ENCODE measurements around the gene TOP3B. TPM values are rescaled to one million over a fixed set of nuclear protein-coding genes. Genes with fewer than 3 reads are reported as not detected.

TOP3B gene
- total and polyA plus RNA-seq, 9 of the 15 experiments (the other 6 are each of a cell fraction or from before 2014, with no cell fraction given): 3.0 to 188 (median 112) TPM

DNA sequence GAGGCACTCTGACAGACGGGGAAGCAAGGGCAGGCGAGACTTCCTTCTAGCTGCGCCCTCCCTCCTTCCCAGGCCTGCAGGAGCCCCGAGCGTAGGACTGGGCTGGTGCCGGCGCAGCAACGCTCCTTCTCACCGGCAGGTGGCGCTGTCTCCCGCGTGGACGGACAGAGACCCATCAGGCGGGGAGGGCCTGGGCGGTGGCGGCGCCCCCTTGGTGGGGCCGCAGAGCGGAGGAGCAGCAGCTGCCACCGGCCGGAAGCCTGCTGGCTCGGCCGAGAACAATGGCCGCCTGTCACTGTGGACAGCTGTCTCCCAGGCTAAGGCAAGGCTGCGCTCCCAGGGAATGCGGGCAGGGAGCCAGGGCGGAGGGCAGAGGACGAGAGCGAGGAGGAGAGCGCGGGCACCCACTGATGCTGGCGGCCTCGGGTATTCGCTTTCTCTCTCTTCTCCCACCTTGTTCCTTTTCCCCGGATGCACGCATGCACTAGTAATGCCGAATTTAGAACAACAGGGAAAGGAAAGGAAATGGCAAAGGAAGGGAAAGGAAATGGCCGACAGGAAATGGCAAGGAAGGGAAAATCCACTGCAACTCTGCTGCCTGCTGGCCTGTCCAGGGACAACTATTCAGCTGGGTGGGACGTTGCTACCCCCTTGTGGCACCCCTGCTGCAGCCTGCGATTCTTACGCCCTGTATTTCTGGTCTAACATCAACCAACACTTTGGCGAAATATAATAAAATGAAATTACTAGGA, 44.3 kb downstream of the TOP3B start (continued):
- TF ChIP-seq, protein P1, sequence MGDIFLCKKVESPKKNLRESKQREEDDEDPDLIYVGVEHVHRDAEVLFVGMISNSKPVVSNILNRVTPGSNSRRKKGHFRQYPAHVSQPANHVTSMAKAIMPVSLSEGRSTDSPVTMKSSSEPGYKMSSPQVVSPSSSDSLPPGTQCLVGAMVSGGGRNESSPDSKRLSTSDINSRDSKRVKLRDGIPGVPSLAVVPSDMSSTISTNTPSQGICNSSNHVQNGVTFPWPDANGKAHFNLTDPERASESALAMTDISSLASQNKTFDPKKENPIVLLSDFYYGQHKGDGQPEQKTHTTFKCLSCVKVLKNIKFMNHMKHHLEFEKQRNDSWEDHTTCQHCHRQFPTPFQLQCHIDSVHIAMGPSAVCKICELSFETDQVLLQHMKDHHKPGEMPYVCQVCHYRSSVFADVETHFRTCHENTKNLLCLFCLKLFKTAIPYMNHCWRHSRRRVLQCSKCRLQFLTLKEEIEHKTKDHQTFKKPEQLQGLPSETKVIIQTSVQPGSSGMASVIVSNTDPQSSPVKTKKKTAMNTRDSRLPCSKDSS (IDR thresholded peaks at IDR 0.05; ENCODE audit: low read depth, partially characterized antibody): no peak
- TF ChIP-seq ZNF134 (CRISPR knock-in tag; conservative IDR thresholded peaks at IDR 0.05) (no peak), PRMT5 (CRISPR knock-in tag; IDR thresholded peaks at IDR 0.05) (no peak), CBX1 (IDR thresholded peaks at IDR 0.05; ENCODE audit: low read depth) (no peak), SIX5 (IDR thresholded peaks at IDR 0.05; ENCODE audit: borderline replicate concordance in 1 of 2, insufficient read depth in 1 of 2, low read depth in 1 of 2, low read length in 2 of 2) (peak in 1 of 2 experiments; percentile 20; a peak in 1 of 4 replicates), CREB1 (IDR thresholded peaks at IDR 0.05) (no peak), CREB1 (CRISPR knock-in tag; IDR thresholded peaks at IDR 0.05) (no peak), EGR1 (conservative IDR thresholded peaks at IDR 0.05) (no peak), RAD51 (IDR thresholded peaks at IDR 0.05; ENCODE audit: borderline replicate concordance, low read depth) (no peak), XRCC4 (IDR thresholded peaks at IDR 0.05; ENCODE audit: extremely low read depth, insufficient read depth, insufficient read length) (no peak), JUN (IDR thresholded peaks at IDR 0.05; ENCODE audit: borderline replicate concordance, low read depth, low read length) (peak; percentile 94), JUN (CRISPR knock-in tag; IDR thresholded peaks at IDR 0.05; ENCODE audit: borderline replicate concordance) (no peak), HEY1 (CRISPR knock-in tag; IDR thresholded peaks at IDR 0.05; ENCODE audit: borderline replicate concordance) (no peak), ARNT (IDR thresholded peaks at IDR 0.05) (no peak)
- TF ChIP-seq, protein P2, sequence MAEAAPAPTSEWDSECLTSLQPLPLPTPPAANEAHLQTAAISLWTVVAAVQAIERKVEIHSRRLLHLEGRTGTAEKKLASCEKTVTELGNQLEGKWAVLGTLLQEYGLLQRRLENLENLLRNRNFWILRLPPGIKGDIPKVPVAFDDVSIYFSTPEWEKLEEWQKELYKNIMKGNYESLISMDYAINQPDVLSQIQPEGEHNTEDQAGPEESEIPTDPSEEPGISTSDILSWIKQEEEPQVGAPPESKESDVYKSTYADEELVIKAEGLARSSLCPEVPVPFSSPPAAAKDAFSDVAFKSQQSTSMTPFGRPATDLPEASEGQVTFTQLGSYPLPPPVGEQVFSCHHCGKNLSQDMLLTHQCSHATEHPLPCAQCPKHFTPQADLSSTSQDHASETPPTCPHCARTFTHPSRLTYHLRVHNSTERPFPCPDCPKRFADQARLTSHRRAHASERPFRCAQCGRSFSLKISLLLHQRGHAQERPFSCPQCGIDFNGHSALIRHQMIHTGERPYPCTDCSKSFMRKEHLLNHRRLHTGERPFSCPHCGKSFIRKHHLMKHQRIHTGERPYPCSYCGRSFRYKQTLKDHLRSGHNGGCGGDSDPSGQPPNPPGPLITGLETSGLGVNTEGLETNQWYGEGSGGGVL (CRISPR knock-in tag; IDR thresholded peaks at IDR 0.05): no peak
- TF ChIP-seq, protein P3, sequence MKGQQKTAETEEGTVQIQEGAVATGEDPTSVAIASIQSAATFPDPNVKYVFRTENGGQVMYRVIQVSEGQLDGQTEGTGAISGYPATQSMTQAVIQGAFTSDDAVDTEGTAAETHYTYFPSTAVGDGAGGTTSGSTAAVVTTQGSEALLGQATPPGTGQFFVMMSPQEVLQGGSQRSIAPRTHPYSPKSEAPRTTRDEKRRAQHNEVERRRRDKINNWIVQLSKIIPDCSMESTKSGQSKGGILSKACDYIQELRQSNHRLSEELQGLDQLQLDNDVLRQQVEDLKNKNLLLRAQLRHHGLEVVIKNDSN (CRISPR knock-in tag; IDR thresholded peaks at IDR 0.05): no peak
- TF ChIP-seq, protein P4, sequence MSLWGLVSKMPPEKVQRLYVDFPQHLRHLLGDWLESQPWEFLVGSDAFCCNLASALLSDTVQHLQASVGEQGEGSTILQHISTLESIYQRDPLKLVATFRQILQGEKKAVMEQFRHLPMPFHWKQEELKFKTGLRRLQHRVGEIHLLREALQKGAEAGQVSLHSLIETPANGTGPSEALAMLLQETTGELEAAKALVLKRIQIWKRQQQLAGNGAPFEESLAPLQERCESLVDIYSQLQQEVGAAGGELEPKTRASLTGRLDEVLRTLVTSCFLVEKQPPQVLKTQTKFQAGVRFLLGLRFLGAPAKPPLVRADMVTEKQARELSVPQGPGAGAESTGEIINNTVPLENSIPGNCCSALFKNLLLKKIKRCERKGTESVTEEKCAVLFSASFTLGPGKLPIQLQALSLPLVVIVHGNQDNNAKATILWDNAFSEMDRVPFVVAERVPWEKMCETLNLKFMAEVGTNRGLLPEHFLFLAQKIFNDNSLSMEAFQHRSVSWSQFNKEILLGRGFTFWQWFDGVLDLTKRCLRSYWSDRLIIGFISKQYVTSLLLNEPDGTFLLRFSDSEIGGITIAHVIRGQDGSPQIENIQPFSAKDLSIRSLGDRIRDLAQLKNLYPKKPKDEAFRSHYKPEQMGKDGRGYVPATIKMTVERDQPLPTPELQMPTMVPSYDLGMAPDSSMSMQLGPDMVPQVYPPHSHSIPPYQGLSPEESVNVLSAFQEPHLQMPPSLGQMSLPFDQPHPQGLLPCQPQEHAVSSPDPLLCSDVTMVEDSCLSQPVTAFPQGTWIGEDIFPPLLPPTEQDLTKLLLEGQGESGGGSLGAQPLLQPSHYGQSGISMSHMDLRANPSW (CRISPR knock-in tag; IDR thresholded peaks at IDR 0.05): peak; percentile 100
- TF ChIP-seq, protein P5, sequence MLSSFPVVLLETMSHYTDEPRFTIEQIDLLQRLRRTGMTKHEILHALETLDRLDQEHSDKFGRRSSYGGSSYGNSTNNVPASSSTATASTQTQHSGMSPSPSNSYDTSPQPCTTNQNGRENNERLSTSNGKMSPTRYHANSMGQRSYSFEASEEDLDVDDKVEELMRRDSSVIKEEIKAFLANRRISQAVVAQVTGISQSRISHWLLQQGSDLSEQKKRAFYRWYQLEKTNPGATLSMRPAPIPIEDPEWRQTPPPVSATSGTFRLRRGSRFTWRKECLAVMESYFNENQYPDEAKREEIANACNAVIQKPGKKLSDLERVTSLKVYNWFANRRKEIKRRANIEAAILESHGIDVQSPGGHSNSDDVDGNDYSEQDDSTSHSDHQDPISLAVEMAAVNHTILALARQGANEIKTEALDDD (IDR thresholded peaks at IDR 0.05): no peak
- TF ChIP-seq, protein P6, sequence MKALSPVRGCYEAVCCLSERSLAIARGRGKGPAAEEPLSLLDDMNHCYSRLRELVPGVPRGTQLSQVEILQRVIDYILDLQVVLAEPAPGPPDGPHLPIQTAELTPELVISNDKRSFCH (CRISPR knock-in tag; IDR thresholded peaks at IDR 0.05): no peak
- TF ChIP-seq, protein P6 (tag; IDR thresholded peaks at IDR 0.05): no peak
